DOHH2 (cell line): Measurements from ENCODE around the gene TNFAIP8L1.

ENCODE experiments used
- H3F3A ChIP-seq: fragments of 200-600 bp; sonication (generic), shearing (Covaris generic); 2 replicates; pipeline ENCODE4 v1.6.0; 2016; ENCODE audit warnings: antibody characterized with exemption, mild to moderate bottlenecking; ENCODE audit not compliant: control insufficient read depth, insufficient read depth
- H3K27ac ChIP-seq: fragments of 200-600 bp; sonication (generic); 2 replicates; pipeline ENCODE4 v1.5.1; 2014; ENCODE audit warnings: low read depth, mild to moderate bottlenecking, low read length, moderate library complexity
- H3K27me3 ChIP-seq: fragments of 200-600 bp; sonication (generic); 2 replicates; pipeline ENCODE4 v1.6.1; 2014; ENCODE audit warnings: mild to moderate bottlenecking, low read length, mixed read lengths; ENCODE audit not compliant: control insufficient read depth
- H3K36me3 ChIP-seq: fragments of 200-600 bp; sonication (generic); 2 replicates; pipeline ENCODE4 v1.6.1; 2014; ENCODE audit warnings: mild to moderate bottlenecking, low read length, moderate library complexity, mixed read lengths; ENCODE audit not compliant: control insufficient read depth
- H3K4me1 ChIP-seq: fragments of 200-600 bp; sonication (generic); 2 replicates; pipeline ENCODE4 v1.6.1; 2014; ENCODE audit warnings: mild to moderate bottlenecking, low read length, mixed read lengths; ENCODE audit not compliant: control insufficient read depth
- H3K4me2 ChIP-seq: fragments of 200-600 bp; sonication (generic); 2 replicates; pipeline ENCODE4 v1.6.0; 2014; ENCODE audit warnings: mild to moderate bottlenecking, low read length, moderate library complexity
- H3K4me3 ChIP-seq: fragments of 200-600 bp; sonication (generic); 2 replicates; pipeline ENCODE4 v1.5.1; 2014; ENCODE audit warnings: mild to moderate bottlenecking, low read length, mixed read lengths
- H3K79me2 ChIP-seq: fragments of 200-600 bp; sonication (generic); 2 replicates; pipeline ENCODE4 v1.6.1; 2014; ENCODE audit warnings: mild to moderate bottlenecking, low read length, mixed read lengths; ENCODE audit not compliant: control insufficient read depth
- H3K9me2 ChIP-seq: fragments of 200-600 bp; sonication (generic); replicated peaks from 2 replicates; pipeline ENCODE4 v1.6.1; 2014; ENCODE audit warnings: mild to moderate bottlenecking, low read length, mixed read lengths; ENCODE audit not compliant: control insufficient read depth
- H3K9me3 ChIP-seq: fragments of 200-600 bp; sonication (generic); 2 replicates; pipeline ENCODE4 v1.6.1; 2014; ENCODE audit warnings: antibody characterized with exemption, low read length, mixed read lengths; ENCODE audit not compliant: control insufficient read depth, insufficient read depth
- H4K20me1 ChIP-seq: fragments of 200-600 bp; sonication (generic); 2 replicates; pipeline ENCODE4 v1.6.0; 2014; ENCODE audit warnings: low read depth, mild to moderate bottlenecking, antibody characterized with exemption, low read length, moderate library complexity; ENCODE audit not compliant: control insufficient read depth, insufficient read depth
- CTCF ChIP-seq: fragments of 200-600 bp; sonication (generic); IDR thresholded peaks from one replicate; pipeline ENCODE4 v1.5.1; 2014; ENCODE audit warnings: antibody characterized with exemption, mild to moderate bottlenecking, low read depth, low read length; ENCODE audit not compliant: poor library complexity, severe bottlenecking
- EZH2phosphoT487 ChIP-seq: fragments of 200-600 bp; sonication (generic); IDR thresholded peaks from 2 replicates; pipeline ENCODE4 v1.6.1; 2017; ENCODE audit warnings: borderline replicate concordance, mild to moderate bottlenecking, antibody characterized with exemption, low read length, moderate library complexity, mixed read lengths

Gene TNFAIP8L1

DNA sequence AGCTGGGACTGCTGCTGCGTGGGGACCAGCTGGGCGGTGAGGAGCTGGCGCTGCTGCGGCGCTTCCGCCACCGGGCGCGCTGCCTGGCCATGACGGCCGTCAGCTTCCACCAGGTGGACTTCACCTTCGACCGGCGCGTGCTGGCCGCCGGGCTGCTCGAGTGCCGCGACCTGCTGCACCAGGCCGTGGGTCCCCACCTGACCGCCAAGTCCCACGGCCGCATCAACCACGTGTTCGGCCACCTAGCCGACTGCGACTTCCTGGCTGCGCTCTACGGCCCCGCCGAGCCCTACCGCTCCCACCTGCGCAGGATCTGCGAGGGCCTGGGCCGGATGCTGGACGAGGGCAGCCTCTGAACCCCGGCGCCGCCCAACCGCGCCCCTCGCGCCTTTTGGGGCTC, 12.8 kb downstream of the TNFAIP8L1 start:
- Histone ChIP-seq H3K4me2 (no peak overlapping the region), H3K4me3 (no peak overlapping the region), H3K36me3 (peaks cover 10% of the 10 kb centered on the region; the same call in 1 of the 2 replicates), H3K9me3 (no peaks in the 10 kb centered on the region), H3K27ac (no peak overlapping the region), H3K9me2 (no peaks in the 10 kb centered on the region), H4K20me1 (no peaks in the 10 kb centered on the region), H3K4me1 (peaks cover 14% of the 10 kb centered on the region), H3F3A (peaks cover 3% of the 10 kb centered on the region; the same call in 1 of the 2 replicates), H3K79me2 (no peaks in the 10 kb centered on the region), H3K27me3 (no peaks in the 10 kb centered on the region)
- TF ChIP-seq CTCF (no peak), EZH2phosphoT487 (no peak)

DNA sequence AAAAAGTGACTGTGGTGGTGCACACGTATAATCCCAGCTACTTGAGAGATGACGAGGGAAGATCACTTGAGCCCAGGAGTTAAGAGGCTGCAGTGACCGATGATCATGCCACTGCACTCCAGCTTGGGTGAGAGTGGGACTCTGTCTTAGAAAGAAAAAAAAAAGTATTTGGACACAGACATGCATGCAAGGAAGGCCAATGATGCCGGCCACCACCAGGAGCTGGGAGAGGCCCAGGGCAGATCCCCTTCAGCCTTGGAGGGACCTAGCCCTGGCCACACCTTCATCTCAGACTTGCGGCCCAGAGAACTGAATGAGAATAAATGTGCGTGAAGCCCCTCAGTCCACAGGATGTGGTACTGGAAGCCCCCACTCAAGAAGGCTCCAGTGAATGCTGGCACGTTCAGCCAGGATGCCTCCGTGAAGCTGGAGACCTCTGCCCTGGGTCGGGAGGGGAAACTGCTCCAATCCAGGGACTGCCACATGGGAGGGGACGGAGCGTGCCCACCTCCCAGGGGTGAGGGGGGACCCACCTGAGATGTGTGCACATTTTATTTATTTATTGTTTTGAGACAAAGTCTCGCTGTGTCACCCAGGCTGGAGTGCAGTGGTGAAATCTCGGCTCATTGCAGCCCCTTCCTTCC, 14.6 kb downstream of the TNFAIP8L1 start:
- H3K4me1 ChIP-seq = peaks cover 8% of the 10 kb centered on the region
- no peak overlapping the region for H3K27ac ChIP-seq
- peaks cover 19% of the 10 kb centered on the region for H3K36me3 ChIP-seq
- H3F3A ChIP-seq = peaks cover 3% of the 10 kb centered on the region; the same call in 1 of the 2 replicates
- H3K27me3 ChIP-seq = no peaks in the 10 kb centered on the region
- H3K9me3 ChIP-seq = no peaks in the 10 kb centered on the region
- TF ChIP-seq EZH2phosphoT487 = no peak
- no peak for TF ChIP-seq CTCF
- no peak overlapping the region for H3K4me3 ChIP-seq
- no peak overlapping the region for H3K4me2 ChIP-seq
- H4K20me1 ChIP-seq = no peaks in the 10 kb centered on the region
- H3K9me2 ChIP-seq = no peaks in the 10 kb centered on the region
- no peaks in the 10 kb centered on the region for H3K79me2 ChIP-seq

GRCh38 chr19:4654437-4655361, 15.4 kb downstream of the TNFAIP8L1 start:
- no peaks in the 10 kb centered on the region for H3K9me2 ChIP-seq
- peaks cover 8% of the 10 kb centered on the region for H3K4me1 ChIP-seq
- H3K36me3 ChIP-seq = peaks cover 24% of the 10 kb centered on the region
- H4K20me1 ChIP-seq = no peaks in the 10 kb centered on the region
- H3K4me3 ChIP-seq = no peak overlapping the region
- no peaks in the 10 kb centered on the region for H3K79me2 ChIP-seq
- TF ChIP-seq EZH2phosphoT487 (no peak), CTCF (no peak)
- no peaks in the 10 kb centered on the region for H3K27me3 ChIP-seq
- H3K9me3 ChIP-seq = no peaks in the 10 kb centered on the region
- H3F3A ChIP-seq = peaks cover 3% of the 10 kb centered on the region; the same call in 1 of the 2 replicates
- H3K4me2 ChIP-seq = no peak overlapping the region
- H3K27ac ChIP-seq = no peak overlapping the region
